NT2/D1 (cell line): ENCODE results near the gene ACRV1.

ENCODE experiments used
- DNase-seq: peaks from one replicate; pipeline ENCODE4 v3.0.0-alpha.2; 2011; ENCODE audit warnings: low read depth, low spot score
- H3K27me3 ChIP-seq: 2 replicates; pipeline ENCODE4 v1.6.0; 2011; ENCODE audit warnings: mild to moderate bottlenecking; ENCODE audit not compliant: insufficient read length, insufficient read depth
- H3K36me3 ChIP-seq: 2 replicates; pipeline ENCODE4 v1.6.1; 2011; ENCODE audit warnings: mild to moderate bottlenecking, low read length, mixed read lengths; ENCODE audit not compliant: insufficient read depth, insufficient read length
- H3K4me1 ChIP-seq: 2 replicates; pipeline ENCODE4 v1.5.1; 2011; ENCODE audit not compliant: insufficient read depth, insufficient read length
- H3K4me3 ChIP-seq: 2 replicates; pipeline ENCODE4 v1.5.1; 2011; ENCODE audit warnings: low read depth; ENCODE audit not compliant: insufficient read length
- H3K9ac ChIP-seq: 2 replicates; pipeline ENCODE4 v1.6.0; 2011; ENCODE audit warnings: low read depth; ENCODE audit not compliant: insufficient read length
- H3K9me3 ChIP-seq: 2 replicates; pipeline ENCODE4 v1.5.1; 2011; ENCODE audit warnings: mild to moderate bottlenecking, low read length; ENCODE audit not compliant: insufficient read depth
- SUZ12 ChIP-seq: IDR thresholded peaks from 2 replicates; pipeline ENCODE4 v1.6.1; 2011; ENCODE audit not compliant: insufficient read length, insufficient read depth; ENCODE audit errors: extremely low read depth
- YY1 ChIP-seq: IDR thresholded peaks from 2 replicates; pipeline ENCODE4 v1.6.1; 2011; ENCODE audit not compliant: insufficient read length, insufficient read depth
- ZNF274 ChIP-seq: IDR thresholded peaks from 2 replicates; pipeline ENCODE4 v1.6.1; 2011; ENCODE audit warnings: mild to moderate bottlenecking, low read depth, low read length

The ACRV1 gene

GRCh38 chr11:125662689-125663088, 18.0 kb downstream of the ACRV1 start:
- Histone ChIP-seq H3K4me1 (no peaks in the 10 kb centered on the region), H3K9me3 (no peaks in the 10 kb centered on the region), H3K36me3 (peaks cover 16% of the 10 kb centered on the region), H3K9ac (no peak overlapping the region), H3K4me3 (no peak overlapping the region), H3K27me3 (no peaks in the 10 kb centered on the region)
- DNase-seq, result no peak
- TF ChIP-seq SUZ12 (no peak), ZNF274 (no peak), YY1 (no peak)

GRCh38 chr11:125649465-125650166, 31.0 kb downstream of the ACRV1 start:
- H3K27me3 ChIP-seq, result no peaks in the 10 kb centered on the region
- no peak overlapping the region for H3K4me3 ChIP-seq
- H3K9me3 ChIP-seq, result no peaks in the 10 kb centered on the region
- H3K36me3 ChIP-seq, result peaks cover 45% of the 10 kb centered on the region
- no peak overlapping the region for H3K9ac ChIP-seq
- TF ChIP-seq YY1, result no peak
- no peak for TF ChIP-seq ZNF274
- no peak for TF ChIP-seq SUZ12
- DNase-seq, result no peak
- H3K4me1 ChIP-seq, result no peaks in the 10 kb centered on the region

GRCh38 chr11:125645871-125646270, 34.8 kb downstream of the ACRV1 start:
- DNase-seq, result no peak
- no peak overlapping the region for H3K4me3 ChIP-seq
- no peak overlapping the region for H3K9ac ChIP-seq
- peaks cover 50% of the 10 kb centered on the region for H3K36me3 ChIP-seq
- TF ChIP-seq SUZ12 (no peak), ZNF274 (no peak), YY1 (no peak)
- H3K27me3 ChIP-seq, result no peaks in the 10 kb centered on the region
- H3K9me3 ChIP-seq, result no peaks in the 10 kb centered on the region
- no peaks in the 10 kb centered on the region for H3K4me1 ChIP-seq

- Histone ChIP-seq H3K4me1 (no peaks in the 10 kb centered on the region), H3K9me3 (no peaks in the 10 kb centered on the region), H3K36me3 (peaks cover 78% of the 10 kb centered on the region), H3K4me3 (no peak overlapping the region), H3K9ac (no peak overlapping the region), H3K27me3 (no peaks in the 10 kb centered on the region)
- no peak for DNase-seq
- TF ChIP-seq SUZ12 (no peak), ZNF274 (no peak), YY1 (no peak)
These were observed 42.3 kb downstream of the ACRV1 start for GRCh38 chr11:125638315-125638714.

- no peaks in the 10 kb centered on the region for H3K4me1 ChIP-seq
- no peak for DNase-seq
- H3K9ac ChIP-seq, result no peak overlapping the region
- peaks cover 81% of the 10 kb centered on the region for H3K36me3 ChIP-seq
- TF ChIP-seq ZNF274 (no peak), YY1 (no peak), SUZ12 (no peak)
- no peaks in the 10 kb centered on the region for H3K9me3 ChIP-seq
- no peak overlapping the region for H3K4me3 ChIP-seq
- H3K27me3 ChIP-seq, result no peaks in the 10 kb centered on the region
These were observed 42.8 kb downstream of the ACRV1 start for GRCh38 chr11:125637840-125638239.

GRCh38 chr11:125627236-125627910, 53.3 kb downstream of the ACRV1 start:
- TF ChIP-seq ZNF274 (no peak), SUZ12 (no peak), YY1 (no peak)
- H3K9me3 ChIP-seq, result no peaks in the 10 kb centered on the region
- H3K4me1 ChIP-seq, result no peaks in the 10 kb centered on the region
- H3K4me3 ChIP-seq, result peak overlapping the region; percentile 59
- peak overlapping the region; percentile 96 for H3K9ac ChIP-seq
- no peaks in the 10 kb centered on the region for H3K27me3 ChIP-seq
- no peak for DNase-seq
- peaks cover 54% of the 10 kb centered on the region for H3K36me3 ChIP-seq

GRCh38 chr11:125626288-125626950, 54.2 kb downstream of the ACRV1 start:
- Histone ChIP-seq H3K9ac (peak overlapping the region; percentile 96), H3K27me3 (no peaks in the 10 kb centered on the region), H3K4me1 (no peaks in the 10 kb centered on the region), H3K9me3 (no peaks in the 10 kb centered on the region), H3K36me3 (peaks cover 52% of the 10 kb centered on the region), H3K4me3 (peak overlapping the region; percentile 59)
- peak; percentile 76 for DNase-seq
- TF ChIP-seq SUZ12 (no peak), YY1 (no peak), ZNF274 (no peak)
